Astrocyte (in vitro differentiated cells and primary cell): Measurements from ENCODE around the gene FSTL4. TPM values are rescaled to one million over a fixed set of nuclear protein-coding genes. Genes with fewer than 3 reads are reported as not detected.

ENCODE experiments used
- DNase-seq: peaks from one replicate; pipeline ENCODE4 v3.0.0-alpha.2; 2010; ENCODE audit warnings: low read depth
- FAIRE-seq: peaks from 2 replicates; lab custom pipeline; 2011; peaks lifted over from hg19 to GRCh38; lab: Jason Lieb, UNC
- H2AFZ ChIP-seq: 2 replicates; pipeline ENCODE4 v1.6.0; 2012; ENCODE audit warnings: low read depth, low read length, inconsistent platforms
- H3K27ac ChIP-seq: 2 replicates; pipeline ENCODE4 v1.5.1; 2011; ENCODE audit warnings: low read depth, low read length, inconsistent platforms
- H3K27me3 ChIP-seq: 2 replicates; pipeline ENCODE4 v1.6.0; 2011; ENCODE audit warnings: low read length, inconsistent platforms; ENCODE audit not compliant: insufficient read depth
- H3K36me3 ChIP-seq: 2 replicates; pipeline ENCODE4 v1.5.1; 2011; ENCODE audit warnings: low read length, inconsistent platforms; ENCODE audit not compliant: insufficient read depth
- H3K4me1 ChIP-seq: 2 replicates; pipeline ENCODE4 v1.5.1; 2011; ENCODE audit warnings: low read length, inconsistent platforms; ENCODE audit not compliant: insufficient read depth
- H3K4me2 ChIP-seq: 2 replicates; pipeline ENCODE4 v1.6.0; 2012; ENCODE audit warnings: low read length, inconsistent platforms
- H3K4me3 ChIP-seq: 2 replicates; pipeline ENCODE4 v1.5.1; 2011; ENCODE audit warnings: low read depth, mild to moderate bottlenecking, low read length, inconsistent platforms; ENCODE audit not compliant: insufficient read depth
- H3K79me2 ChIP-seq: 2 replicates; pipeline ENCODE4 v1.6.0; 2012; ENCODE audit warnings: mild to moderate bottlenecking, low read length, inconsistent platforms; ENCODE audit not compliant: insufficient read depth
- H3K9ac ChIP-seq: 2 replicates; pipeline ENCODE4 v1.6.0; 2012; ENCODE audit warnings: mild to moderate bottlenecking, low read length, inconsistent platforms
- H3K9me3 ChIP-seq: 2 replicates; pipeline ENCODE4 v1.5.1; 2012; ENCODE audit warnings: low read depth, mild to moderate bottlenecking, low read length, inconsistent platforms; ENCODE audit not compliant: insufficient read depth
- H4K20me1 ChIP-seq: 2 replicates; pipeline ENCODE4 v1.6.0; 2012; ENCODE audit warnings: low read length, inconsistent platforms; ENCODE audit not compliant: insufficient read depth
- H3K27ac Mint-ChIP-seq: one replicate; pipeline ENCODE4 v1.8.0; 2021; ENCODE audit warnings: mild to moderate bottlenecking, mixed read lengths; ENCODE audit not compliant: unreplicated experiment
- H3K27me3 Mint-ChIP-seq: one replicate; pipeline ENCODE4 v1.8.0; 2021; ENCODE audit warnings: low read depth, mixed read lengths; ENCODE audit not compliant: unreplicated experiment
- H3K36me3 Mint-ChIP-seq: one replicate; pipeline ENCODE4 v1.8.0; 2021; ENCODE audit warnings: low read depth, mixed read lengths; ENCODE audit not compliant: unreplicated experiment
- H3K4me1 Mint-ChIP-seq: one replicate; pipeline ENCODE4 v1.8.0; 2021; ENCODE audit warnings: low read depth, mixed read lengths; ENCODE audit not compliant: unreplicated experiment
- H3K4me3 Mint-ChIP-seq: one replicate; pipeline ENCODE4 v1.8.0; 2021; ENCODE audit warnings: mild to moderate bottlenecking, moderate library complexity, mixed read lengths; ENCODE audit not compliant: unreplicated experiment
- H3K9me3 Mint-ChIP-seq: one replicate; pipeline ENCODE4 v1.8.0; 2021; ENCODE audit warnings: mild to moderate bottlenecking, mixed read lengths; ENCODE audit not compliant: unreplicated experiment
- CTCF ChIP-seq: IDR thresholded peaks from 2 replicates; pipeline ENCODE4 v1.5.1; 2011; ENCODE audit warnings: low read depth, mild to moderate bottlenecking, inconsistent platforms, low read length, moderate library complexity; ENCODE audit not compliant: insufficient read depth
- EZH2 ChIP-seq: IDR thresholded peaks from 2 replicates; pipeline ENCODE4 v1.6.1; 2012; ENCODE audit warnings: mild to moderate bottlenecking, low read length, inconsistent platforms; ENCODE audit not compliant: insufficient read depth
- total RNA-seq: library from RNA; stranded (reverse); gene quantifications from 2 replicates; pipeline ENCODE4 v1.2.1, GENCODE V29; 2021

Gene FSTL4
- total RNA-seq, 1 donor from 2014 or later, result not detected

GRCh38 chr5:133428072-133428660 lies 184.2 kb downstream of the FSTL4 start:
- H3K36me3 Mint-ChIP-seq, result peaks cover 3% of the 10 kb centered on the region
- Histone ChIP-seq H3K27ac (no peak overlapping the region), H3K4me1 (peaks cover 4% of the 10 kb centered on the region), H3K27me3 (peaks cover 14% of the 10 kb centered on the region), H3K9ac (no peak overlapping the region), H3K36me3 (no peaks in the 10 kb centered on the region), H4K20me1 (no peaks in the 10 kb centered on the region), H3K79me2 (no peaks in the 10 kb centered on the region), H3K9me3 (no peaks in the 10 kb centered on the region), H3K4me2 (no peak overlapping the region), H3K4me3 (no peak overlapping the region), H2AFZ (no peak overlapping the region)
- DNase-seq (no peak), FAIRE-seq (no peak)
- H3K27me3 Mint-ChIP-seq, result peaks cover 42% of the 10 kb centered on the region
- no peak overlapping the region for H3K27ac Mint-ChIP-seq
- peaks cover 23% of the 10 kb centered on the region for H3K4me1 Mint-ChIP-seq
- no peak for TF ChIP-seq CTCF
- no peak for TF ChIP-seq EZH2
- no peak overlapping the region for H3K4me3 Mint-ChIP-seq
- no peaks in the 10 kb centered on the region for H3K9me3 Mint-ChIP-seq

- FAIRE-seq, result no peak
- H3K27me3 Mint-ChIP-seq, result peaks cover 38% of the 10 kb centered on the region
Observed at GRCh38 chr5:133427121-133427777, 185.1 kb downstream of the FSTL4 start.

More at GRCh38 chr5:133427121-133427777, 185.1 kb downstream of the FSTL4 start:
- Histone ChIP-seq H3K27ac (no peak overlapping the region), H3K9ac (no peak overlapping the region), H4K20me1 (no peaks in the 10 kb centered on the region), H3K4me2 (no peak overlapping the region), H3K36me3 (no peaks in the 10 kb centered on the region), H3K4me3 (no peak overlapping the region), H3K4me1 (peaks cover 4% of the 10 kb centered on the region), H2AFZ (no peak overlapping the region), H3K9me3 (no peaks in the 10 kb centered on the region), H3K27me3 (peaks cover 9% of the 10 kb centered on the region), H3K79me2 (no peaks in the 10 kb centered on the region)
- Mint-ChIP-seq H3K4me1 (peaks cover 23% of the 10 kb centered on the region), H3K9me3 (no peaks in the 10 kb centered on the region), H3K4me3 (peak overlapping the region; percentile 34), H3K27ac (peak overlapping the region; percentile 30), H3K36me3 (peaks cover 3% of the 10 kb centered on the region)
- DNase-seq, result peak; percentile 39
- no peak for TF ChIP-seq CTCF
- no peak for TF ChIP-seq EZH2
